GM23248 (cell line): ENCODE results near the gene MFAP2.

Experiments used
- EZH2 ChIP-seq: fragments of 200-600 bp; sonication (generic); IDR thresholded peaks from 2 replicates; pipeline ENCODE4 v1.6.1; 2018; ENCODE audit warnings: antibody characterized with exemption, mild to moderate bottlenecking; ENCODE audit not compliant: insufficient read depth, poor library complexity, severe bottlenecking
- EZH2phosphoT487 ChIP-seq: fragments of 200-600 bp; sonication (generic); IDR thresholded peaks from 2 replicates; pipeline ENCODE4 v1.6.1; 2018; ENCODE audit warnings: antibody characterized with exemption, moderate library complexity, mild to moderate bottlenecking, low read depth; ENCODE audit not compliant: insufficient read depth

- TF ChIP-seq EZH2phosphoT487 (no peak), EZH2 (no peak)
These were observed 14.8 kb downstream of the MFAP2 start for GRCh38 chr1:16965486-16966067.
